H1 (cell line): ENCODE results near the gene SMURF2.

Experiments
- CTCF ChIP-seq, 3 experiments: IDR thresholded peaks; 1 replicate in 2 of 3; 2 replicates in 1 of 3; pipeline versions ENCODE4 v1.5.1 to v1.6.1; 2011; ENCODE audit warnings: low read length in 3 of 3, mild to moderate bottlenecking in 3 of 3, inconsistent platforms in 2 of 3, low read depth in 1 of 3, moderate library complexity in 1 of 3; ENCODE audit not compliant: insufficient read depth in 1 of 3; ENCODE audit errors: control extremely low read depth in 1 of 3
- POLR2A ChIP-seq, 2 experiments: IDR thresholded peaks; 1 replicate in 1 of 2; 2 replicates in 1 of 2; pipeline ENCODE4 v1.6.1; 2011; ENCODE audit warnings: low read depth in 2 of 2, low read length in 2 of 2, mild to moderate bottlenecking in 2 of 2; ENCODE audit errors: control extremely low read depth in 1 of 2
- POLR2AphosphoS5 ChIP-seq: IDR thresholded peaks from 2 replicates; pipeline ENCODE4 v1.6.1; 2011; ENCODE audit warnings: low read depth, low read length

DNA sequence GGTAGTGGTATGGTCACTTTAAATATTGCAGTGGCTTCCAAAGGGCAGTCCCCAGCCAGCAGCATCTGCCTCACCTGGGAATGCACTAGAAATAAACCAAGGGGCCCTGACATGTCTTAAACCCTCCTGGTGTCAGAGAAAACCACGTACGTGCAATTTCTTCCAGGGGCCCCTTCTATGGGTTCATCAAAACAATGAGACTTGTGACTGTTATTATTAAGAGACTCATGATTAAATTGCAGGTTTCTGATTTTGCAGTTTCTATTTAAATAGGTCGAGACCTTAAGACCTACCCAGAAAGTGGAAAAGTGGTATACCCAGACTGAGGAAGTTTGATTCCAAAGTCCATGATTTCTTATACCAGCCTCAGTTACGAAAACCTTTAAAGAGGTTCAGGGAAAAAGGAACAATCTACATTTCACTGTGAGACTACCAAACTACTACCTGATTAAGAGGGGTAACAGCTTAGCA is 164.5 kb downstream of the SMURF2 start:
- TF ChIP-seq POLR2A (IDR thresholded peaks at IDR 0.05; ENCODE audit: control extremely low read depth in 1 of 2, low read depth in 2 of 2, low read length in 2 of 2), result 0 out of 3 replicates have a peak, but pooled peaks of 1 of the 2 experiments have one; percentile 11
- TF ChIP-seq CTCF (IDR thresholded peaks at IDR 0.05; ENCODE audit: control extremely low read depth in 1 of 3, insufficient read depth in 1 of 3, low read depth in 1 of 3, low read length in 3 of 3), result no peak
- no peak; the same call in 1 of the 2 replicates for TF ChIP-seq POLR2AphosphoS5
